NCI-H748 (cell line): ENCODE results near the gene LRRC4C.
"Not testable (repeated sequence)": the region's sequence is repeated elsewhere in the genome, so short reads cannot be mapped to it uniquely, and the experiment has no call there.

ENCODE experiments used
- DNase-seq: peaks from one replicate; lab custom pipeline; 2025; ENCODE audit not compliant: unreplicated experiment; lab: John Stamatoyannopoulos, UW

LRRC4C gene

GRCh38 chr11:40885250-40885954, 574.0 kb downstream of the LRRC4C start:
- peak; percentile 27 for DNase-seq

DNA sequence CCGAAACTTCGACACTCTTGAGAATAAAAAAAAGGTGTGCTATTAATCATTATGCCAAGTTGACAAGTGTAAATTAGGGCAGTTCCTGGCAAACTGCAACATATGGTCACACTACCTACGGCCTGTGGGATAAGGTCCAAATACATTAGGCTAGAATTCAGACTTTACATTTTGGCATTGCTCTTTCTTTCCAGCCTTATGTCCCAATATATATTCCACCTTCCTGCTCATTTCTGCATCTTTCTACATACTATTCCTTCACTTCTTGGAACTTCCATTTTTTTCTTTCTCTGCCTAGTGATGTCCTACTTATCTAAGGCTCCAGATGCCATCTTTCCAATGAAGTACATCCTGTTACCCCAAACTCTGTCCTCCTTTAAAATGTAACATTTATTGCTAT, 577.2 kb downstream of the LRRC4C start:
- DNase-seq: no peak

- DNase-seq: no peak
Measured at GRCh38 chr11:40879911-40880310, 579.5 kb downstream of the LRRC4C start.

DNA sequence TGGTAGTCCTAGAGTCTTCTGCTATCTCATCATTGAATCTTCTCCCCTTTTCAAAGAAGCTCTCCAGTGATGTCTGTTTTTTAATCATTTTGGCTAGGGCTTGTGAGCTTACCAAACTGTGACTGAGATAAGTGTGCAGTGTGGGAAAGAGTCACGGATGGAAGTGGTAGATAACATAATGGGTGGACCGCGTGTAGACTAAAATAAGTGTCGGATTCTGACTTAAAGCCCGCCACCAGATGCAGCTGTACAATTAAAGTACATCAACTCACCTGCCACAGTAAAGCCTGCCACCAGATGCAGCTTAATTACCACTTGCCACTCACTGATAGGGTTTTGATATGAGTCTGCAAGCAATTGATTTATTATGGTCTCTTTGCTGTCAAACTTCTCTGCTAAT, 581.5 kb downstream of the LRRC4C start:
- no peak for DNase-seq

- DNase-seq: no peak
Measured at GRCh38 chr11:40877256-40877655, 582.2 kb downstream of the LRRC4C start.

GRCh38 chr11:40867991-40868632, 591.3 kb downstream of the LRRC4C start:
- DNase-seq: no peak

DNA sequence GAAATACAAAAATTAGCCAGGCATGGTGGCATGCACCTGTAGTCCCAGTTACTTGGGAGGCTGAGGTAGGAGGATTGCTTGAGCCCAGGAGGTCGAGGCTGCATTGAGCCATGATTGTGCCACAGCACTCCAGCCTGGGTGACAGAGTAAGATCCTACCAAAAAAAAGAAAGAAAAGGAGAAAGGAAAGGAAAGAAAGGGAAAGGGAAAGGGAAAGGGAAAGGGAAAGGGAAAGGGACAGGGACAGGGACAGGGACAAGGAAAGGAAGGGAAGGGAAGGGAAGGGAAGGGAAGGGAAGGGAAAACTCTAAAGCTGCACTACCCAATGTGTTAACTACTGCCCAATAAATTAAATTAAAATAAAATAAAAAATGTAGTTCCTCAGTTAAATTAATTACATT, 601.7 kb downstream of the LRRC4C start:
- not testable (repeated sequence) for DNase-seq

GRCh38 chr11:40842750-40843339, 616.6 kb downstream of the LRRC4C start:
- no peak for DNase-seq

- DNase-seq: no peak
Measured at GRCh38 chr11:40841231-40841630, 618.2 kb downstream of the LRRC4C start.

GRCh38 chr11:40838181-40838683, 621.2 kb downstream of the LRRC4C start:
- DNase-seq: no peak

DNA sequence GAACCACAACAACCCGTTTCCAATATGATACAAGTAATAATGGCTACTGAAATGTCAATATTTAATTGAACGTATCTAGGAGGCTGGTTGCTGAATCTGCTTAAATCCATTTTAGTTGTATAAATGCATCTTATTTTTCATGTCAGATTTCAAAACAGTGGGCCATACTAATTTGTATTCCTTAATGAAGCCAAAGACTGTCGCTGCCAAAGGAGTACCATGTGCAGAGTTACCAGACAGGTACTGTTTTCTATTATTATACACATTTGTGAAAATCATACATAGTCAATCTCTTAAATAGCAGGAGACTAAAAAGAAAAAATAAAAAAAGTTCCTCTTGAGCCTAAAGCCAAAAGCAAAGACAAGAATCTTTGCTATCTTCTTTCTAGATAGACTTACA, 632.3 kb downstream of the LRRC4C start:
- DNase-seq: no peak

DNA sequence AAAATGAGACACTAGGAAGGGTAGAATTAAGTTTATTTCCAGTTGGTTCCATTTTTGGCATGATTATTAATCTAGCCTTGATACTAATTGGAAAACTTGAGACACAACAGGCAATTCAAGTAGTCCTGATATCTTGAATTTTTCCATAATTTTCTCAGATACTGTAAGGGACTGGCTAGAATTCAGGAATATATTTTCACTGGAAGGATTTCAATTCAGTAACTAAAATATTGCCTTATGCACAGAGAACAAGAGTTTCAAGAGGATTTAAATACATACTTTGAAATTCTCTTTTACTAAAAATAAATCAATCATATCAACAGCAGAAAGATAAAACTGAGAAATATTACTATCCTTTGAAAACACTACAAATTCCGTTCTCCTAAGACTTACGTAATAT, 632.9 kb downstream of the LRRC4C start:
- DNase-seq: no peak

GRCh38 chr11:40825201-40825834, 634.1 kb downstream of the LRRC4C start:
- DNase-seq: no peak

DNA sequence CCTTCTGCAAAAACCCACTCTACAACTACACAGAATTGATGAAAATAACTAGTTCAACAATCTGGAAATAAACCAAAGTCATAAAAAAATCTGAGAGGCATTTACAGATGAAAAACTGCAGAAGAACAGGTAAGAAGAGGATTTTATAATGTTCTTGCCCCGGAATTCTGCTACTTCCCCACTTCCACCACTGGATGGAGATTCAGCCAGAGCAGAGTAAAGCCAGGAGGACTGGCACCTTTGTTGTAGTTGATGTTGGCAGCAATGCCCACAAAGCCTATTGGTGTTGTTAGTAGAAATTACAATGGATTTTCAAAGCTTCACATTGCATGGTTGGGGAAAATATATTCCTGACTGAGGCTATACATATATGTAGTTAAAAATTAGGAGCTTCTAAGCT, 640.2 kb downstream of the LRRC4C start:
- no peak for DNase-seq

GRCh38 chr11:40816976-40817375, 642.5 kb downstream of the LRRC4C start:
- no peak for DNase-seq

DNA sequence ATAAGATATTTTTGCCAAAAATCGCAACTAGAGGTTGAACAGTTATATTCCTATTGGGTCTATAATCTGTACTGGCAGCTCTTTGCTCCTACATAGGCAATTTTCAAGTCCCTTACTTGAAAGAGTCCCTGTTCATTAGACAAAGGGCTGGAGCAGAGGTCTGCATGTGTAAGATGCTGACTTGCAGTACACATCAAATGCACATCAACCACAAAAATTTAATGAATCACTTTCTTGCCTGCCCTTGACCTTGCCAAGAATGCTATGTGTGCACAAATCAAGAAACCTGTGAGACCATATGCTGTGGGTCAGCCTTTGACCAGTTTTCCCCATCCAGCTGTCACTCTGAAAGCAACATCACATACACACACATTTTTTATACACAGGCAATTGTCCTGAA, 661.5 kb downstream of the LRRC4C start:
- DNase-seq: no peak

- DNase-seq: no peak
Measured at GRCh38 chr11:40787224-40787623, 672.2 kb downstream of the LRRC4C start.

GRCh38 chr11:40763046-40763445, 696.4 kb downstream of the LRRC4C start:
- no peak for DNase-seq

- no peak for DNase-seq
Measured at GRCh38 chr11:40759341-40759740, 700.1 kb downstream of the LRRC4C start.

DNA sequence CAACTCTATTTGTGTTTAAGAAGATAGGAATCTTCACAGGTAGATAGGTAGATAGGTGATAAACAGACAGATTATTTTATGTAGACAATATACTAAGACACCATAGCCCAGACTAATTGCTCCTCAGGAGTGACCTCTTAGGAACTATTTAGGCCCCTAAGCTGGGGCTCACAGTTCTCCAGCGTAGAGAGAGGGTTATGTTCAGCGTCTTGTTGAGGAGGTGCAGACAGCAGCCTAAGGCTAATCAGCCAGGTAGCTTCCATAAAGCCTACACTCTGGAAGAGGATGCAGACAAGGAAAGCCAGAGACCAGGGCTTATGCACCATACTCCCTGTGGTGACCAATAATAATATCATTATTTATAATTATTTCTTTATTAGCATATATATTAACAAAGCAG, 705.2 kb downstream of the LRRC4C start:
- DNase-seq: no peak

DNA sequence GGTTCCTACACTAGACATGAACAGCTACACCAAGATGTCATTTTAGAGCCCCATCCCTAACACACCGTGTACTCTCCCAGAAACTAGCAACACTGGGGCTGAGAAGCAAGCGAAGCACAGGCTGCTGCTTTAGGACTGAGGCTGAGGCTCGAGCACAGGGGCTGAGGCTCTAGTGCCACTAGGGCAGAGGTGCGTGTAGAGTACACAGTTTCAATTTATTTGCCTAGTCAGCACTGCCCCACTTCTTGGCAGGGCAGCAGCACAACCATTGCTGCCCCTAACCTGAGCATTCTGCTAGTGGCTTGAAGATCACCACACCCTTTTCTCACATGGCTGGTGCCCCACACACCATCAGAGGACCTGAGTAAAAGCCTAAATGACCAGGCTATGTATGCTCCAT, 713.2 kb downstream of the LRRC4C start:
- no peak for DNase-seq

- no peak for DNase-seq
Measured at GRCh38 chr11:40732132-40732531, 727.3 kb downstream of the LRRC4C start.
